Measurements from ENCODE around the gene SFXN4. TPM values are rescaled to one million over a fixed set of nuclear protein-coding genes. Genes with fewer than 3 reads are reported as not detected.
"Not testable (repeated sequence)": the region's sequence is repeated elsewhere in the genome, so short reads cannot be mapped to it uniquely, and the experiment has no call there.

SFXN4 gene
- total and polyA plus RNA-seq, 2 experiments from 2014 or later: 13.1 to 17.6 TPM

DNA sequence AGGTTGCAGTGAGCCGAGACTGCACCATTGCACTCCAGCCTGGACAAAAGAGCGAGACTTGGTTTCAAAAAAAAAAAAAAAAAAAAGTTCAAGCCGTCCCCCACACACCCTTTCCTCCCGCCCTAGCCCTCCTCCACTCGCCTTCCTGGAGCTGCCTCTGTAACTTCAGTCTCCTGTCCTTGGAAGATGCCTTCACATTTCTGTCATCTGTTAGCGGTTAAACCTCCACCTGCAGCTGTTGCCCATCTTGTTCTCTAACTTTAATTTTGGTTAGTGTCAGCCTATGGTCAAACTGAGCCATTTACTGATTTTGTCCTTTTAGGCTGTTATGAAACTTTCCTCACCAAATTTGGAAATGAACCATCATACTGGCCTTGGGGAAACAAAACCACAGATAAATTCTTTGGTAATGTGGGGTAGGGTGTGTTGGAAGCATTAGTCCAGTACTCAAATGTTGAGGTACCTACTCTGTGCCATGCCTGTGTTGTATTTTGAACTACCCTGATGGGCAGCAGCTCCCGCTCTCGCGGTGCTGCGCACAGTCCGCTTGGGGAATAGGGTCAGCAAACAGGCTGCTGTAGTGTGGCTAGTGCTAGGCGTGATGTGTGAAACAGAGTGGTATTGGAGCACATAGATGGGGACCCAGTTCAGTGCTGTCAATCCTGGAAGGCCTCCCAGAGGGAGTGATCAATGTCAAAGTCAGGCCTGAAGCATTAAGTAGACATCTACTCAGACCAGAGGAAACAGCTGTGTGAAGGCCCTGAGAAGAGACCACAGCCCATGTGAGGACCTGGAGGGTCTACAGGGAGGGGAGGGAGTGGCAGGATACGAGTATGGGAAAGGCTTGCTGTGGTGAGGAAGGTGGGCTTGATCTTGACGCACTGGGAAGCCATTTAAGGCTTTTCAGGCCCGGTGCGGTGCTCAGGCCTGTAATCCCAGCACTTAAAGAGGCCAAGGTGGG is 26.9 kb downstream of the SFXN4 start:
- Histone ChIP-seq H3K4me3 (no peak overlapping the region), H3K27ac (no peak overlapping the region), H3K36me3 (ENCODE audit: low read depth) (peaks cover 4% of the 10 kb centered on the region; the same call in 1 of the 2 replicates), H2AFZ (no peak overlapping the region), H3F3A (ENCODE audit: insufficient read depth) (peaks cover 11% of the 10 kb centered on the region), H3K4me2 (ENCODE audit: unreplicated experiment) (no peak overlapping the region), H3K27me3 (replicated peaks; ENCODE audit: insufficient read depth) (no peaks in the 10 kb centered on the region), H4K20me1 (ENCODE audit: insufficient read depth) (no peaks in the 10 kb centered on the region), H3K9me2 (ENCODE audit: insufficient read depth) (no peaks in the 10 kb centered on the region), H3K4me1 (ENCODE audit: insufficient read depth) (peaks cover 10% of the 10 kb centered on the region), H3K9ac (no peak overlapping the region), H3K79me2 (ENCODE audit: insufficient read depth) (no peaks in the 10 kb centered on the region), H3K9me3 (ENCODE audit: low read depth) (no peaks in the 10 kb centered on the region)
- in situ Hi-C loops (cut with MboI): no loop called here
- TF ChIP-seq EZH2phosphoT487 (IDR thresholded peaks at IDR 0.05; ENCODE audit: insufficient read depth, low read depth) (no peak), EZH2 (IDR thresholded peaks at IDR 0.05; ENCODE audit: insufficient read depth, poor library complexity, severe bottlenecking) (no peak)
- WGBS, 2 experiments (ENCODE audit: low coverage in 1 of 2, low lambda C conversion rate in 2 of 2, missing lambda C conversion rate in 2 of 2): 94 to 96% methylated on average over 15 to 16 of the region's 16 CpGs
- DNase-seq: no peak

DNA sequence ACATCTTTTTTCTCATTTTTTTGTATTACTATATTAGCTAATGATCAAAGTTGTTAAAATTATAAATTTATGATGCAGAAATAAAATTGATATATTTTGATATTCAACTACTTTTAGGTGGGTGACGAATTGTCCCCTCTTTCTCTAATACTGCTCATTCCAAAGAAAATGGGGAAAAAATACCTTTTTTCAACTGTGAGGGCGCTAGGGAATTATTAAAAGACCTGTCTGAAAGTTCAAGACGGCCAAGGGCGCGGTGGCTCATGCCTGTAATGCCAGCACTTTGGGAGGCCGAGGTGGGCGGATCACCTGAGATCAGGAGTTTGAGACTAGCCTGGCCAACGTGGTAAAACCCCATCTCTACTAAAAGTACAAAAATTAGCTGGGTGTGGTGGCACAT is 27.6 kb downstream of the SFXN4 start:
- H3K36me3 ChIP-seq (ENCODE audit: low read depth); H3K4me3 ChIP-seq; H2AFZ ChIP-seq; in situ Hi-C loops (cut with MboI); H3K27me3 ChIP-seq (replicated peaks; ENCODE audit: insufficient read depth); H3K79me2 ChIP-seq (ENCODE audit: insufficient read depth); H3K9ac ChIP-seq; H4K20me1 ChIP-seq (ENCODE audit: insufficient read depth); H3K4me2 ChIP-seq (ENCODE audit: unreplicated experiment); H3K9me3 ChIP-seq (ENCODE audit: low read depth); H3K27ac ChIP-seq; H3K9me2 ChIP-seq (ENCODE audit: insufficient read depth); DNase-seq: not testable (repeated sequence)
- WGBS, 2 experiments (ENCODE audit: low coverage in 1 of 2, low lambda C conversion rate in 2 of 2, missing lambda C conversion rate in 2 of 2): 83 to 85% methylated on average over 8 of the region's 8 CpGs
- peaks cover 10% of the 10 kb centered on the region for H3K4me1 ChIP-seq (ENCODE audit: insufficient read depth)
- H3F3A ChIP-seq (ENCODE audit: insufficient read depth): peaks cover 11% of the 10 kb centered on the region

DNA sequence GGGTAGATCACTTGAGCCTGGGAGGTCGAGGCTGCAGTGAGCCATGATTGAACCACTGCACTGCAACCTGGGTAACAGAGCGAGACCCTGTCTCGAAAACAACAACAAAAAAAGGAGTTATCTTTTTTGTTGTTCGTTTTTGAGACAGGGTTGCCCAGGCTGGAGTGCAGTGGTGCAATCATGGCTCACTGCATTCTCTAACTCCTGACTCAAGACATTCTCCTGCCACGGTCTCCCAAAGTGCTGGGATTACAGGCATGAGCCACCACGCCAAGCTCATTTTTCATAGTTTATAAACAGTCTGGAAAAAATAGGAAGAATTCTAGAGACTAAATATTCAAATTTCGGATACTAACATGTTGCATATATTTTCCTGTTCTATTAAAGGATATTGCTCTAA is 29.4 kb downstream of the SFXN4 start:
- Histone ChIP-seq H3K27ac (peak overlapping the region; percentile 96), H3K9ac (peak overlapping the region; percentile 73)
- peak; percentile 59 for DNase-seq

DNA sequence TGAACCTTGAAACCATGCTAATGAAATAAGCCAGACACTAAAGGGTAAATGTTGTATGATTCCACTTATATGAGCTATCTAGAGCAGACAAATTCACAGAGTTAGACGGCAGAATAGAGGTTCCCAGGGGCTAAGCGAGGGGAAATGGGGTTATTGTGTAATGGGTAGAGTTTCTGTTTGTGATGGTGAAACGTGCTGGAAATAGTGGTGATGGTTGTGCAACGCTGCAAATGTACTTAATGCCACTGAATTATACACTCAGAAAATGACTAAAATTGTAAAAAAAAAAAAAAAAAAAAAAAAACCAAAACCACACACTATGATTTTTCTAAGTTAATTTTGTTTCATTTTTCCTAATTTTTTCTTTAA is 30.0 kb downstream of the SFXN4 start:
- H3F3A ChIP-seq (ENCODE audit: insufficient read depth): peaks cover 11% of the 10 kb centered on the region
- peaks cover 21% of the 10 kb centered on the region; the same call in 1 of the 2 replicates for H3K36me3 ChIP-seq (ENCODE audit: low read depth)
- WGBS, 2 experiments (ENCODE audit: low coverage in 1 of 2, low lambda C conversion rate in 2 of 2, missing lambda C conversion rate in 2 of 2): 51 to 59% methylated on average over 4 of the region's 4 CpGs
- H3K9me2 ChIP-seq (ENCODE audit: insufficient read depth): no peaks in the 10 kb centered on the region
- no peak for TF ChIP-seq EZH2phosphoT487 (IDR thresholded peaks at IDR 0.05; ENCODE audit: insufficient read depth, low read depth)
- TF ChIP-seq EZH2 (IDR thresholded peaks at IDR 0.05; ENCODE audit: insufficient read depth, poor library complexity, severe bottlenecking): no peak
- H3K4me3 ChIP-seq: no peak overlapping the region
- in situ Hi-C loops (cut with MboI): no loop called here
- no peaks in the 10 kb centered on the region for H3K79me2 ChIP-seq (ENCODE audit: insufficient read depth)
- DNase-seq: peak; percentile 74
- H3K9me3 ChIP-seq (ENCODE audit: low read depth): no peaks in the 10 kb centered on the region
- no peak overlapping the region for H2AFZ ChIP-seq
- H3K9ac ChIP-seq: peak overlapping the region; percentile 73
- H3K4me1 ChIP-seq (ENCODE audit: insufficient read depth): peaks cover 17% of the 10 kb centered on the region
- peak overlapping the region; percentile 67 for H3K4me2 ChIP-seq (ENCODE audit: unreplicated experiment)
- no peaks in the 10 kb centered on the region for H3K27me3 ChIP-seq (replicated peaks; ENCODE audit: insufficient read depth)
- H4K20me1 ChIP-seq (ENCODE audit: insufficient read depth): no peaks in the 10 kb centered on the region
- peak overlapping the region; percentile 96 for H3K27ac ChIP-seq

More for the DNA sequence above, 29.4 kb downstream of the SFXN4 start:
- Histone ChIP-seq H2AFZ (no peak overlapping the region), H3K4me1 (ENCODE audit: insufficient read depth) (peaks cover 17% of the 10 kb centered on the region), H3K27me3 (replicated peaks; ENCODE audit: insufficient read depth) (no peaks in the 10 kb centered on the region), H3K36me3 (ENCODE audit: low read depth) (peaks cover 21% of the 10 kb centered on the region; the same call in 1 of the 2 replicates), H3K4me2 (ENCODE audit: unreplicated experiment) (peak overlapping the region; percentile 8), H3K9me2 (ENCODE audit: insufficient read depth) (no peaks in the 10 kb centered on the region), H3F3A (ENCODE audit: insufficient read depth) (peaks cover 11% of the 10 kb centered on the region), H3K4me3 (no peak overlapping the region), H4K20me1 (ENCODE audit: insufficient read depth) (no peaks in the 10 kb centered on the region), H3K9me3 (ENCODE audit: low read depth) (no peaks in the 10 kb centered on the region), H3K79me2 (ENCODE audit: insufficient read depth) (no peaks in the 10 kb centered on the region)
- in situ Hi-C loops (cut with MboI): no loop called here
- 76 to 78% methylated on average over 7 of the region's 7 CpGs for WGBS, 2 experiments (ENCODE audit: low coverage in 1 of 2, low lambda C conversion rate in 2 of 2, missing lambda C conversion rate in 2 of 2)
- TF ChIP-seq EZH2phosphoT487 (IDR thresholded peaks at IDR 0.05; ENCODE audit: insufficient read depth, low read depth) (no peak), EZH2 (IDR thresholded peaks at IDR 0.05; ENCODE audit: insufficient read depth, poor library complexity, severe bottlenecking) (no peak)
